SK-N-SH (cell line): ENCODE data around the gene ACAP2. TPM values are rescaled to one million over a fixed set of nuclear protein-coding genes. Genes with fewer than 3 reads are reported as not detected.

Source experiments
- CTCF ChIA-PET: fragments of 300-600, 350-600 bp; formaldehyde crosslinking; extraction: SDS; loops from one replicate; lab custom pipeline; 2021; lab: Yijun Ruan, JAX
- POLR2A ChIA-PET: fragments of 350-600 bp; sonication (Branson Sonifier 250); formaldehyde crosslinking; extraction: SDS; loops from one replicate; lab custom pipeline; 2020; ENCODE audit warnings: antibody characterized with exemption, inconsistent platforms; lab: Yijun Ruan, JAX
- DNase-seq: peaks from one replicate; pipeline ENCODE4 v3.0.0; 2012
- H2AFZ ChIP-seq: fragments of 200-600 bp; sonication (generic); 2 replicates; pipeline ENCODE4 v1.8.1; 2016; ENCODE audit warnings: antibody characterized with exemption, mild to moderate bottlenecking, low read depth
- H3F3A ChIP-seq: fragments of 200-600 bp; sonication (generic); replicated peaks from 2 replicates; pipeline ENCODE3; 2016; ENCODE audit warnings: antibody characterized with exemption, mild to moderate bottlenecking; ENCODE audit not compliant: insufficient read depth
- H3K27ac ChIP-seq, 2 experiments: fragments of 200-500 bp in 1 of 2; fragments of 200-600 bp in 1 of 2; sonication (Bioruptor generic) in 1 of 2; sonication (generic), shearing (Covaris generic) in 1 of 2; 2 replicates each; pipeline versions ENCODE4 v1.5.1 to v1.6.1; 2014 to 2016; ENCODE audit warnings: low read depth in 2 of 2, inconsistent platforms in 1 of 2, low read length in 1 of 2, mild to moderate bottlenecking in 1 of 2, mixed read lengths in 1 of 2
- H3K27me3 ChIP-seq: fragments of 200-600 bp; sonication (generic), shearing (Covaris generic); 2 replicates; pipeline ENCODE4 v1.6.1; 2016; ENCODE audit warnings: mixed run types; ENCODE audit not compliant: insufficient read depth
- H3K36me3 ChIP-seq, 2 experiments: fragments of 200-500 bp in 1 of 2; fragments of 200-600 bp in 1 of 2; sonication (Bioruptor generic) in 1 of 2; sonication (generic) in 1 of 2; replicated peaks in 1 of 2; 2 replicates each; pipeline versions ENCODE3 to v1.5.1; 2014 to 2016; ENCODE audit warnings: low read length in 1 of 2, mild to moderate bottlenecking in 1 of 2; ENCODE audit not compliant: insufficient read depth in 2 of 2, control insufficient read depth in 1 of 2
- H3K4me1 ChIP-seq, 2 experiments: fragments of 200-500 bp in 1 of 2; fragments of 200-600 bp in 1 of 2; sonication (Bioruptor generic) in 1 of 2; sonication (generic), shearing (Covaris generic) in 1 of 2; 2 replicates each; pipeline versions ENCODE4 v1.5.1 to v1.6.1; 2014 to 2016; ENCODE audit warnings: low read depth in 1 of 2, low read length in 1 of 2, mixed run types in 1 of 2; ENCODE audit not compliant: insufficient read depth in 2 of 2, control insufficient read depth in 1 of 2
- H3K4me2 ChIP-seq: fragments of 200-600 bp; sonication (generic), shearing (Covaris generic); 2 replicates; pipeline ENCODE4 v1.6.1; 2017; ENCODE audit warnings: mixed run types
- H3K4me3 ChIP-seq, 2 experiments: fragments of 200-500 bp in 1 of 2; fragments of 200-600 bp in 1 of 2; sonication (Bioruptor generic) in 1 of 2; sonication (generic), shearing (Covaris generic) in 1 of 2; 2 replicates each; pipeline versions ENCODE4 v1.5.1 to v1.8.1; 2014 to 2016; ENCODE audit warnings: low read depth in 2 of 2, inconsistent platforms in 1 of 2, low read length in 1 of 2, mild to moderate bottlenecking in 1 of 2, mixed read lengths in 1 of 2, moderate library complexity in 1 of 2
- H3K79me2 ChIP-seq: fragments of 200-600 bp; sonication (generic); 2 replicates; pipeline ENCODE4 v1.8.1; 2017; ENCODE audit warnings: mild to moderate bottlenecking; ENCODE audit not compliant: insufficient read depth
- H3K9ac ChIP-seq: fragments of 200-600 bp; sonication (generic); 2 replicates; pipeline ENCODE4 v1.6.1; 2017; ENCODE audit warnings: mixed run types
- H3K9me2 ChIP-seq: fragments of 200-600 bp; sonication (generic); 2 replicates; pipeline ENCODE4 v1.6.1; 2017; ENCODE audit warnings: mixed run types
- H3K9me3 ChIP-seq: fragments of 200-600 bp; sonication (generic); 2 replicates; pipeline ENCODE4 v1.6.1; 2017; ENCODE audit warnings: mixed run types, mild to moderate bottlenecking, moderate library complexity
- H4K20me1 ChIP-seq: fragments of 200-600 bp; sonication (generic); 2 replicates; pipeline ENCODE4 v1.6.1; 2017; ENCODE audit warnings: mild to moderate bottlenecking, mixed run types; ENCODE audit not compliant: insufficient read depth
- CHD2 ChIP-seq: fragments of 150-350 bp; IDR thresholded peaks from 2 replicates; pipeline ENCODE4 v1.6.1; 2018; ENCODE audit warnings: low read length; ENCODE audit not compliant: partially characterized antibody
- CTCF ChIP-seq: fragments of 200-600 bp; sonication (generic); IDR thresholded peaks from 2 replicates; pipeline ENCODE4 v1.6.1; 2017; ENCODE audit warnings: antibody characterized with exemption, mild to moderate bottlenecking, moderate library complexity
- ELF1 ChIP-seq: IDR thresholded peaks from 2 replicates; pipeline ENCODE4 v1.4.0; 2012
- EP300 ChIP-seq, 2 experiments: IDR thresholded peaks; 2 replicates each; pipeline versions ENCODE4 v1.4.0 to v1.6.1; 2012; ENCODE audit warnings: borderline replicate concordance in 1 of 2, low read depth in 1 of 2, low read length in 1 of 2
- EZH2phosphoT487 ChIP-seq: fragments of 200-600 bp; sonication (generic); IDR thresholded peaks from 2 replicates; pipeline ENCODE4 v1.6.1; 2017; ENCODE audit warnings: low read depth, mixed run types, mild to moderate bottlenecking, antibody characterized with exemption, moderate library complexity, borderline replicate concordance
- FOXM1 ChIP-seq: IDR thresholded peaks from 2 replicates; pipeline ENCODE4 v1.4.0; 2012; ENCODE audit warnings: low read depth, mild to moderate bottlenecking
- GABPA ChIP-seq: IDR thresholded peaks from 2 replicates; pipeline ENCODE4 v1.4.0; 2012; ENCODE audit warnings: low read depth, mild to moderate bottlenecking
- JUND ChIP-seq: IDR thresholded peaks from 2 replicates; pipeline ENCODE4 v1.4.0; 2012
- MAX ChIP-seq: IDR thresholded peaks from 2 replicates; pipeline ENCODE4 v1.4.0; 2012; ENCODE audit warnings: low read depth
- MEF2A ChIP-seq: IDR thresholded peaks from 2 replicates; pipeline ENCODE4 v1.4.0; 2012; ENCODE audit warnings: low read depth, borderline replicate concordance
- MXI1 ChIP-seq: IDR thresholded peaks from 2 replicates; pipeline ENCODE4 v1.6.1; 2012; ENCODE audit warnings: mild to moderate bottlenecking, low read depth, low read length, improper control_type of control experiment
- NFIC ChIP-seq: IDR thresholded peaks from 2 replicates; pipeline ENCODE4 v1.4.0; 2012; ENCODE audit warnings: borderline replicate concordance
- NRF1 ChIP-seq: IDR thresholded peaks from 2 replicates; pipeline ENCODE4 v1.6.1; 2012; ENCODE audit warnings: low read depth, mild to moderate bottlenecking, low read length
- RAD21 ChIP-seq: IDR thresholded peaks from 2 replicates; pipeline ENCODE4 v1.6.1; 2012; ENCODE audit warnings: mild to moderate bottlenecking, low read length
- RFX5 ChIP-seq: IDR thresholded peaks from 2 replicates; pipeline ENCODE4 v1.6.1; 2012; ENCODE audit warnings: mild to moderate bottlenecking, improper control_type of control experiment, low read length
- RXRA ChIP-seq: IDR thresholded peaks from 2 replicates; pipeline ENCODE4 v1.4.0; 2012; ENCODE audit warnings: low read depth, mild to moderate bottlenecking, borderline replicate concordance
- SMC3 ChIP-seq: IDR thresholded peaks from 2 replicates; pipeline ENCODE4 v1.6.1; 2012; ENCODE audit warnings: low read depth, low read length, improper control_type of control experiment
- TAF1 ChIP-seq: IDR thresholded peaks from 2 replicates; pipeline ENCODE4 v1.6.1; 2012; ENCODE audit warnings: low read depth, mild to moderate bottlenecking, low read length, moderate library complexity, borderline replicate concordance
- TCF12 ChIP-seq: IDR thresholded peaks from 2 replicates; pipeline ENCODE4 v1.4.0; 2012
- TEAD4 ChIP-seq: IDR thresholded peaks from 2 replicates; pipeline ENCODE4 v1.4.0; 2012; ENCODE audit warnings: mild to moderate bottlenecking, borderline replicate concordance; ENCODE audit not compliant: insufficient read depth
- USF2 ChIP-seq: fragments of 150-350 bp; IDR thresholded peaks from 2 replicates; pipeline ENCODE4 v1.6.1; 2017; ENCODE audit warnings: antibody characterized with exemption, low read length, low read depth, borderline replicate concordance
- YY1 ChIP-seq: IDR thresholded peaks from 2 replicates; pipeline ENCODE4 v1.4.0; 2012; ENCODE audit warnings: low read depth, mild to moderate bottlenecking
- ZBTB33 ChIP-seq: IDR thresholded peaks from 2 replicates; pipeline ENCODE4 v1.4.0; 2012; ENCODE audit warnings: low read depth, borderline replicate concordance
- WGBS: methylation state at CpG from one replicate; pipeline ENCODE4 v1.1.6; 2017; ENCODE audit warnings: low lambda C conversion rate; 5-methylcytosine and 5-hydroxymethylcytosine counted together
- polyA plus RNA-seq, 3 experiments: library from polyadenylated mRNA; depleted of rRNA; stranded (reverse); fragments of >200 nt; gene quantifications; 2 replicates each; pipeline ENCODE4 v1.2.3, GENCODE V29; 2012
- TF ChIP-seq, protein P1 (sequence below): fragments of 150-350 bp; IDR thresholded peaks from 2 replicates; pipeline ENCODE4 v1.6.1; 2016; ENCODE audit warnings: mild to moderate bottlenecking, low read depth, low read length

The ACAP2 gene, protein sequence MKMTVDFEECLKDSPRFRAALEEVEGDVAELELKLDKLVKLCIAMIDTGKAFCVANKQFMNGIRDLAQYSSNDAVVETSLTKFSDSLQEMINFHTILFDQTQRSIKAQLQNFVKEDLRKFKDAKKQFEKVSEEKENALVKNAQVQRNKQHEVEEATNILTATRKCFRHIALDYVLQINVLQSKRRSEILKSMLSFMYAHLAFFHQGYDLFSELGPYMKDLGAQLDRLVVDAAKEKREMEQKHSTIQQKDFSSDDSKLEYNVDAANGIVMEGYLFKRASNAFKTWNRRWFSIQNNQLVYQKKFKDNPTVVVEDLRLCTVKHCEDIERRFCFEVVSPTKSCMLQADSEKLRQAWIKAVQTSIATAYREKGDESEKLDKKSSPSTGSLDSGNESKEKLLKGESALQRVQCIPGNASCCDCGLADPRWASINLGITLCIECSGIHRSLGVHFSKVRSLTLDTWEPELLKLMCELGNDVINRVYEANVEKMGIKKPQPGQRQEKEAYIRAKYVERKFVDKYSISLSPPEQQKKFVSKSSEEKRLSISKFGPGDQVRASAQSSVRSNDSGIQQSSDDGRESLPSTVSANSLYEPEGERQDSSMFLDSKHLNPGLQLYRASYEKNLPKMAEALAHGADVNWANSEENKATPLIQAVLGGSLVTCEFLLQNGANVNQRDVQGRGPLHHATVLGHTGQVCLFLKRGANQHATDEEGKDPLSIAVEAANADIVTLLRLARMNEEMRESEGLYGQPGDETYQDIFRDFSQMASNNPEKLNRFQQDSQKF
- 6.8 and 9.6 TPM in 2 replicates for polyA plus RNA-seq (2012; rRNA removed)
- 10.7 and 12.7 TPM in 2 replicates for polyA plus RNA-seq (2012; cell fraction: cytosol; rRNA removed)
- 6.2 and 14.0 TPM in 2 replicates for polyA plus RNA-seq (2012; cell fraction: nucleus; rRNA removed)

- POLR2A ChIA-PET = interaction anchor here (0.6 to 1.9 kb wide), 5 partner anchors 18 to 975 kb away, joined by 3 to 7 read pairs (median 5); partner anchors contain the start of genes LSG1, PPP1R2 and XXYLT1
- Histone ChIP-seq H3K4me2 (peak within 1 kb of the TSS; percentile 88), H3K4me1 (peaks cover 0 to 10% of the 10 kb centered on the region in 2 experiments; a peak in 2 of 4 replicates), H3K27ac (peak within 1 kb of the TSS; percentile 84 to 85), H3K9ac (peak within 1 kb of the TSS; percentile 73), H3K27me3 (no peaks in the 10 kb centered on the region), H4K20me1 (peaks cover 29% of the 10 kb centered on the region), H3K4me3 (peak within 1 kb of the TSS; percentile 74 to 85), H3K79me2 (peaks cover 50% of the 10 kb centered on the region), H3K9me3 (no peaks in the 10 kb centered on the region), H3K36me3 (no peaks in the 10 kb centered on the region), H3K9me2 (no peaks in the 10 kb centered on the region), H3F3A (peaks cover 7% of the 10 kb centered on the region), H2AFZ (peak within 1 kb of the TSS; percentile 100)
- DNase-seq = peak; percentile 100
- WGBS = 0% methylated on average over 22 of the region's 106 CpGs
- CTCF ChIA-PET = interaction anchor here (0.7 to 3.5 kb wide), 5 partner anchors 13 to 759 kb away, joined by 3 to 23 read pairs (median 4); partner anchors contain the start of gene XXYLT1
- TF ChIP-seq NFIC (no peak), USF2 (peak; percentile 77), TCF12 (no peak), YY1 (no peak), RAD21 (no peak), EZH2phosphoT487 (no peak), JUND (no peak), MAX (peak; percentile 17), ZBTB33 (no peak), ELF1 (0 out of 2 replicates have a peak, but pooled peaks have one; percentile 16), CTCF (no peak), GABPA (peak; percentile 59), MEF2A (no peak), SMC3 (no peak), RXRA (no peak), RFX5 (peak; percentile 53), CHD2 (peak; percentile 92), MXI1 (peak; percentile 97), FOXM1 (no peak), TEAD4 (no peak), EP300 (IDR thresholded peaks at IDR 0.05; ENCODE audit: borderline replicate concordance in 1 of 2, low read depth in 1 of 2, low read length in 1 of 2) (no peak), TAF1 (peak; percentile 84), NRF1 (peak; percentile 49; the same call in 1 of the 2 replicates)
- TF ChIP-seq, protein P1, sequence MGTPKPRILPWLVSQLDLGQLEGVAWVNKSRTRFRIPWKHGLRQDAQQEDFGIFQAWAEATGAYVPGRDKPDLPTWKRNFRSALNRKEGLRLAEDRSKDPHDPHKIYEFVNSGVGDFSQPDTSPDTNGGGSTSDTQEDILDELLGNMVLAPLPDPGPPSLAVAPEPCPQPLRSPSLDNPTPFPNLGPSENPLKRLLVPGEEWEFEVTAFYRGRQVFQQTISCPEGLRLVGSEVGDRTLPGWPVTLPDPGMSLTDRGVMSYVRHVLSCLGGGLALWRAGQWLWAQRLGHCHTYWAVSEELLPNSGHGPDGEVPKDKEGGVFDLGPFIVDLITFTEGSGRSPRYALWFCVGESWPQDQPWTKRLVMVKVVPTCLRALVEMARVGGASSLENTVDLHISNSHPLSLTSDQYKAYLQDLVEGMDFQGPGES = peak; percentile 89
Measured at GRCh38 chr3:195442573-195443390, at the start of gene ACAP2. TSS of gene ACAP2 (minus strand) at chr3:195443020. CDS start at chr3:195442847, 173 bp downstream.
